OCI-LY7 (cell line): ENCODE data around the gene CCDC182. TPM values are rescaled to one million over a fixed set of nuclear protein-coding genes. Genes with fewer than 3 reads are reported as not detected.

Source experiments
- BruUV-seq: library from RNA; stranded (reverse); fragments of 400-500 nt; replicated peaks from 2 replicates; lab custom pipeline; 2021; lab: Mats Ljungman, UMichigan
- CTCF ChIA-PET: fragments of 300-600 bp; sonication (Branson Sonifier 250); formaldehyde crosslinking; loops from one replicate; lab custom pipeline; 2022; ENCODE audit warnings: antibody characterized with exemption; ENCODE audit not compliant: unreplicated experiment; lab: Charles Lee
- POLR2A ChIA-PET: fragments of 300-600 bp; sonication (Branson Sonifier 250); formaldehyde crosslinking; loops from one replicate; lab custom pipeline; 2022; ENCODE audit warnings: antibody characterized with exemption; lab: Charles Lee
- DNase-seq: peaks from one replicate; pipeline ENCODE4 v3.0.0-alpha.2; 2015; ENCODE audit warnings: low spot score
- H2AFZ ChIP-seq: fragments of 200-600 bp; sonication (generic), shearing (Covaris generic); 2 replicates; pipeline ENCODE4 v1.6.1; 2014; ENCODE audit warnings: mild to moderate bottlenecking, antibody characterized with exemption, low read length, moderate library complexity
- H3K27ac ChIP-seq: fragments of 200-600 bp; sonication (generic); 2 replicates; pipeline ENCODE4 v1.5.1; 2014; ENCODE audit warnings: mixed run types, low read depth, mild to moderate bottlenecking, moderate library complexity, low read length, inconsistent platforms; ENCODE audit not compliant: poor library complexity, severe bottlenecking
- H3K36me3 ChIP-seq: fragments of 200-600 bp; sonication (generic); 2 replicates; pipeline ENCODE4 v1.6.1; 2014; ENCODE audit warnings: mild to moderate bottlenecking, antibody characterized with exemption, low read length, moderate library complexity, mixed read lengths; ENCODE audit not compliant: insufficient read depth
- H3K4me1 ChIP-seq: fragments of 200-600 bp; sonication (generic); 2 replicates; pipeline ENCODE4 v1.5.1; 2014; ENCODE audit warnings: mild to moderate bottlenecking, low read length; ENCODE audit not compliant: insufficient read depth, poor library complexity, severe bottlenecking
- H3K4me2 ChIP-seq: fragments of 200-600 bp; sonication (generic); 2 replicates; pipeline ENCODE4 v1.6.1; 2014; ENCODE audit warnings: mild to moderate bottlenecking, low read length
- H3K4me3 ChIP-seq: fragments of 200-600 bp; sonication (generic); 2 replicates; pipeline ENCODE4 v1.5.1; 2014; ENCODE audit warnings: mild to moderate bottlenecking, low read depth, low read length; ENCODE audit not compliant: poor library complexity, severe bottlenecking
- H3K79me2 ChIP-seq: fragments of 200-600 bp; sonication (generic); 2 replicates; pipeline ENCODE4 v1.6.1; 2016; ENCODE audit warnings: low read depth, mild to moderate bottlenecking, low read length, moderate library complexity, mixed read lengths; ENCODE audit not compliant: insufficient read depth
- H3K9me2 ChIP-seq: fragments of 200-600 bp; sonication (generic); 2 replicates; pipeline ENCODE4 v1.6.1; 2016; ENCODE audit warnings: mild to moderate bottlenecking, low read length, mixed read lengths; ENCODE audit not compliant: insufficient read depth
- H3K9me3 ChIP-seq: fragments of 200-600 bp; sonication (generic); 2 replicates; pipeline ENCODE4 v1.6.1; 2014; ENCODE audit warnings: mild to moderate bottlenecking, mixed run types, low read length, mixed read lengths
- H4K20me1 ChIP-seq: fragments of 200-600 bp; sonication (generic); 2 replicates; pipeline ENCODE4 v1.6.1; 2014; ENCODE audit warnings: mild to moderate bottlenecking, antibody characterized with exemption, low read length, moderate library complexity, mixed read lengths; ENCODE audit not compliant: insufficient read depth
- CTCF ChIP-seq: fragments of 200-600 bp; sonication (generic); conservative IDR thresholded peaks from 2 replicates; pipeline ENCODE4 v1.5.1; 2014; ENCODE audit warnings: mild to moderate bottlenecking, antibody characterized with exemption, low read length, moderate library complexity, mixed read lengths
- EZH2phosphoT487 ChIP-seq: fragments of 200-600 bp; sonication (generic); IDR thresholded peaks from 2 replicates; pipeline ENCODE4 v1.6.1; 2018; ENCODE audit warnings: low read depth, borderline replicate concordance, mild to moderate bottlenecking, mixed run types, antibody characterized with exemption, low read length, moderate library complexity, mixed read lengths
- intact Hi-C: fragments of 100-400 bp; cut with micrococcal nuclease; formaldehyde crosslinking; loops from one replicate; pipeline ENCODE4 v1.10.0; 2022; ENCODE audit not compliant: unreplicated experiment
- total RNA-seq, 2 experiments: library from RNA; depleted of rRNA in 1 of 2; stranded (reverse); fragments of >200 nt in 1 of 2; shearing (Covaris generic) in 1 of 2; gene quantifications; 2 replicates each; pipeline ENCODE4 v1.2.3, GENCODE V29; 2014 to 2022

Gene CCDC182
- total RNA-seq, 2 experiments from 2014 or later: not detected

- Histone ChIP-seq H3K27ac (no peak overlapping the region), H3K9me2 (no peaks in the 10 kb centered on the region), H2AFZ (no peak overlapping the region), H3K4me3 (no peak overlapping the region), H3K4me2 (no peak overlapping the region), H3K4me1 (peaks cover 24% of the 10 kb centered on the region), H4K20me1 (no peaks in the 10 kb centered on the region), H3K79me2 (no peaks in the 10 kb centered on the region), H3K36me3 (no peaks in the 10 kb centered on the region), H3K9me3 (no peaks in the 10 kb centered on the region)
- intact Hi-C loops: loop anchor here (2.0 kb wide), 3 partner anchors 73 to 615 kb away; no protein-coding TSS in a partner anchor
- TF ChIP-seq EZH2phosphoT487: no peak
- no peak for TF ChIP-seq CTCF
- CTCF ChIA-PET: interaction anchor here (1.0 kb wide), 1 partner anchor 624 kb away, joined by 3 read pairs; no protein-coding TSS in a partner anchor
- DNase-seq: no peak
- no TSS peak for BruUV-seq
- POLR2A ChIA-PET: interaction anchor here (0.6 kb wide), 1 partner anchor 61 kb away, joined by 4 read pairs; no protein-coding TSS in a partner anchor
Measured at GRCh38 chr17:57746221-57746620, 1.1 kb upstream of the CCDC182 start.

GRCh38 chr17:57744195-57745170, 616 bp downstream of the CCDC182 start:
- Histone ChIP-seq H3K36me3 (no peaks in the 10 kb centered on the region), H3K9me3 (no peaks in the 10 kb centered on the region), H3K4me2 (no peak overlapping the region), H3K27ac (no peak overlapping the region), H3K4me1 (peaks cover 16% of the 10 kb centered on the region), H3K79me2 (no peaks in the 10 kb centered on the region), H3K4me3 (no peak overlapping the region), H2AFZ (no peak overlapping the region), H4K20me1 (no peaks in the 10 kb centered on the region), H3K9me2 (no peaks in the 10 kb centered on the region)
- ChIA-PET CTCF (no interaction called here), POLR2A (interaction anchor here (0.7 kb wide), 2 partner anchors 115 to 600 kb away, joined by 3 to 4 read pairs; no protein-coding TSS in a partner anchor)
- peak; percentile 11 for DNase-seq
- TF ChIP-seq EZH2phosphoT487: no peak
- TF ChIP-seq CTCF: no peak
- no TSS peak for BruUV-seq
- intact Hi-C loops: no loop called here
